ENCODE measurements around the gene ZNF358. TPM values are rescaled to one million over a fixed set of nuclear protein-coding genes. Genes with fewer than 3 reads are reported as not detected.

Gene ZNF358
- total and polyA plus RNA-seq, 7 donors, result 38.1 to 110 (median 88.9) TPM

GRCh38 chr19:7494416-7495098, 21.3 kb upstream of the ZNF358 start:
- Histone ChIP-seq H3K9me3 (no peaks in the 10 kb centered on the region), H3K4me1 (peaks cover 7% of the 10 kb centered on the region), H3K36me3 (ENCODE audit: insufficient read depth in 1 of 2, low read depth in 1 of 2) (no peaks in the 10 kb centered on the region), H3K27me3 (ENCODE audit: insufficient read depth in 3 of 3, low read length in 2 of 3) (no peaks in the 10 kb centered on the region), H3K27ac (peak overlapping the region; percentile 62), H3K4me3 (peak overlapping the region; percentile 22)
- intact Hi-C loops (cut with DNase I), result no loop called here
- ATAC-seq (peak; percentile 65 to 93 (median 76)), DNase-seq (peak; percentile 40 to 74)
- 14 to 21% (median 19%) methylated on average over 13 of the region's 13 CpGs for WGBS, 3 donors
- TF ChIP-seq CTCF (IDR thresholded peaks at IDR 0.05), result no peak

GRCh38 chr19:7497292-7497691, 18.6 kb upstream of the ZNF358 start:
- Histone ChIP-seq H3K9me3 (no peaks in the 10 kb centered on the region), H3K27me3 (ENCODE audit: insufficient read depth in 3 of 3, low read length in 2 of 3) (peaks cover 0 to 24% (median 3%) of the 10 kb centered on the region in 3 donors), H3K27ac (no peak overlapping the region), H3K36me3 (ENCODE audit: insufficient read depth in 1 of 2, low read depth in 1 of 2) (no peaks in the 10 kb centered on the region), H3K4me3 (no peak overlapping the region), H3K4me1 (peaks cover 10% of the 10 kb centered on the region)
- WGBS, 3 donors, result 52 to 56% (median 55%) methylated on average over 7 of the region's 7 CpGs
- DNase-seq, result no peak
- intact Hi-C loops (cut with DNase I), result no loop called here
- no peak for TF ChIP-seq CTCF (IDR thresholded peaks at IDR 0.05)
- ATAC-seq, result no peak

- Histone ChIP-seq H3K4me1 (peaks cover 10% of the 10 kb centered on the region), H3K27me3 (ENCODE audit: insufficient read depth in 3 of 3, low read length in 2 of 3) (peaks cover 0 to 51% (median 3%) of the 10 kb centered on the region in 3 donors), H3K36me3 (ENCODE audit: insufficient read depth in 1 of 2, low read depth in 1 of 2) (no peaks in the 10 kb centered on the region), H3K4me3 (peak overlapping the region; percentile 66), H3K27ac (no peak overlapping the region), H3K9me3 (no peaks in the 10 kb centered on the region)
- intact Hi-C loops (cut with DNase I), result no loop called here
- WGBS, 3 donors, result 1 to 2% (median 1%) methylated on average over 74 to 93 of the region's 93 CpGs
- no peak for TF ChIP-seq CTCF (IDR thresholded peaks at IDR 0.05)
- DNase-seq, result peak in 1 of 2 donors; percentile 47
- ATAC-seq, result peak in 3 of 4 donors; percentile 65 to 73 (median 71)
These were observed 15.0 kb upstream of the ZNF358 start for GRCh38 chr19:7500811-7501450.

GRCh38 chr19:7502552-7502951, 13.4 kb upstream of the ZNF358 start:
- intact Hi-C loops (cut with DNase I), result no loop called here
- ATAC-seq, result no peak

More at GRCh38 chr19:7502552-7502951, 13.4 kb upstream of the ZNF358 start:
- WGBS, 3 donors, result 37 to 67% (median 40%) methylated on average over 2 of the region's 2 CpGs
- Histone ChIP-seq H3K27ac (no peak overlapping the region), H3K27me3 (ENCODE audit: insufficient read depth in 3 of 3, low read length in 2 of 3) (peaks cover 0 to 51% (median 3%) of the 10 kb centered on the region in 3 donors), H3K4me3 (no peak overlapping the region), H3K4me1 (peaks cover 10% of the 10 kb centered on the region), H3K9me3 (no peaks in the 10 kb centered on the region), H3K36me3 (ENCODE audit: insufficient read depth in 1 of 2, low read depth in 1 of 2) (no peaks in the 10 kb centered on the region)
- no peak for DNase-seq
- TF ChIP-seq CTCF (IDR thresholded peaks at IDR 0.05), result no peak

Measured in psoas muscle (tissue), 8 donors.